ENCODE data around the gene HSP90AB1.
"Not testable (repeated sequence)": the region's sequence is repeated elsewhere in the genome, so short reads cannot be mapped to it uniquely, and the experiment has no call there.

Gene HSP90AB1

DNA sequence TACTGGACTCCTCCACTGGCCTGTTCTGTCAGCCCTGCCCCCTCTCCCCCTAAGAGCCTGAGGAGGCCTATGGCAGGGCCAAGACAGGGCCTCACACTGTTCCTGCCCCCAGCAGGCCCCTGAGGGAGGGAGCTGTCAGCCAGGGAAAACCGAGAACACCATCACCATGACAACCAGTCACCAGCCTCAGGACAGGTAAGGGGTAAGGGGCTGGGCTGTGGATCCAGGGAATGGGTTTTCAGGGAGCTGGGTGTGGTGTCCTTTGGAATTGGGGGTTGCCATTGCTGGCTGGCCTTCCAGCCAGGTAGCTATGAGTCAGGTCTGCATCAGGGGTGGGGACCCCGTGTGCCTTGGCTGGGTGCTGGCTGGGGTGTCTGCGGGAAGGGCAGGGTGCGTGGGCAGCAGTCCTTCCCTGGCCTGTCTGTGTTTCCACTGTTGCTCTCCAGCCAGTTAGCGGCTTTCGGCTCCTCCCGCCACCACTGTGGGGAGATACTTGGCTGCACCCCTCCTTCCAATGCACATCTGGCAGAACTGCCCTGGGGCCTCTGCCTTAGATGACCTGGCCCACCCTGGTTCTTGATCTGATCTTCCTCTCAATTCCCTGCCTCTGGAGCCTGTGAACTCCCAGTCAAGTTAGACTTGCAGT, 19.6 kb upstream of the HSP90AB1 start:
- no peak overlapping the region for H3K4me3 ChIP-seq (ENCODE audit: low read length)
- DNase-seq (ENCODE audit: low read depth) = no peak
- TF ChIP-seq, protein P1, sequence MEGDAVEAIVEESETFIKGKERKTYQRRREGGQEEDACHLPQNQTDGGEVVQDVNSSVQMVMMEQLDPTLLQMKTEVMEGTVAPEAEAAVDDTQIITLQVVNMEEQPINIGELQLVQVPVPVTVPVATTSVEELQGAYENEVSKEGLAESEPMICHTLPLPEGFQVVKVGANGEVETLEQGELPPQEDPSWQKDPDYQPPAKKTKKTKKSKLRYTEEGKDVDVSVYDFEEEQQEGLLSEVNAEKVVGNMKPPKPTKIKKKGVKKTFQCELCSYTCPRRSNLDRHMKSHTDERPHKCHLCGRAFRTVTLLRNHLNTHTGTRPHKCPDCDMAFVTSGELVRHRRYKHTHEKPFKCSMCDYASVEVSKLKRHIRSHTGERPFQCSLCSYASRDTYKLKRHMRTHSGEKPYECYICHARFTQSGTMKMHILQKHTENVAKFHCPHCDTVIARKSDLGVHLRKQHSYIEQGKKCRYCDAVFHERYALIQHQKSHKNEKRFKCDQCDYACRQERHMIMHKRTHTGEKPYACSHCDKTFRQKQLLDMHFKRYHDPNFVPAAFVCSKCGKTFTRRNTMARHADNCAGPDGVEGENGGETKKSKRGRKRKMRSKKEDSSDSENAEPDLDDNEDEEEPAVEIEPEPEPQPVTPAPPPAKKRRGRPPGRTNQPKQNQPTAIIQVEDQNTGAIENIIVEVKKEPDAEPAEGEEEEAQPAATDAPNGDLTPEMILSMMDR (conservative IDR thresholded peaks at IDR 0.05; ENCODE audit: low read length) = no peak

DNA sequence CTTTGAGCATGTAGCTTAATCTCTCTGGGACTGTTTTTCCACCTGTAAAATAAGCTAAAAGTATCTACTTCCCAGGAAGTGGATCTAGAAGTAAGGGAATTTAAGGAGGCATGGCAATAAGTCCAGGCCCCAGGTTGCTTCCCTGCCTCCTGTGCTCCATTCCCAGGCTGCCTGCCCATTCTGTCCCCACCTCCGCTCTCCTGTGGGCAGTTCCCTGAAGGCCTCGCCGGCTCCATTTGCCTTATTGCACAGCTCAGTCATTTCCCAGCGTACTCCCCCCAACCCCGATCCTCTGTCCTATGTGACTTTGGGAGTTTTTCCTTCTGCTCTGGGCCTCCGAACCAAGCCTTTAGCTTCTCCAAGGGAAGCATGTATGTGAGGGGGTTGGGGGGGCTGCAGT, 18.9 kb upstream of the HSP90AB1 start:
- TF ChIP-seq, protein P1 (conservative IDR thresholded peaks at IDR 0.05; ENCODE audit: low read length) = no peak
- no peak overlapping the region for H3K4me3 ChIP-seq (ENCODE audit: low read length)
- DNase-seq (ENCODE audit: low read depth) = no peak

DNA sequence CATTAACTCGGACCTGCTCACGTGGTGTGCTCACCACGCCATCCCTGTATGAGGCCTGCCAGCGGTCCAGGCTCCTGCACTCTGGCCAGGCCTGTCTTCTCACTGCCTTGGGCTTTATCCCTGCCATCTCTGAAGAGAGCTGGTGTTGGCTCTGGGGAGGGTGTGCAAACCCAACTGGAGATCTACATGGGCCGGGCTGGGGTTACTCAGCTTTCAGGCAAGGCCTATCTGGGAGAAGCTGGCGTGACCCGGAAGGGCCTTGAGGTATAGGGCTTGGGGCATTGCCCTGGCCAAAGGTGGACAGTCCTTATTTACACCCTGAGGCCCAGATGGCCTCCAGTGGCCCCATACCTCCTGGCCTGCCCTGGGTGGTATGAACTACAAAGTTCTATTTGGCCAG, 18.5 kb upstream of the HSP90AB1 start:
- TF ChIP-seq, protein P1 (conservative IDR thresholded peaks at IDR 0.05; ENCODE audit: low read length) = no peak
- no peak overlapping the region for H3K4me3 ChIP-seq (ENCODE audit: low read length)
- DNase-seq (ENCODE audit: low read depth) = no peak

DNA sequence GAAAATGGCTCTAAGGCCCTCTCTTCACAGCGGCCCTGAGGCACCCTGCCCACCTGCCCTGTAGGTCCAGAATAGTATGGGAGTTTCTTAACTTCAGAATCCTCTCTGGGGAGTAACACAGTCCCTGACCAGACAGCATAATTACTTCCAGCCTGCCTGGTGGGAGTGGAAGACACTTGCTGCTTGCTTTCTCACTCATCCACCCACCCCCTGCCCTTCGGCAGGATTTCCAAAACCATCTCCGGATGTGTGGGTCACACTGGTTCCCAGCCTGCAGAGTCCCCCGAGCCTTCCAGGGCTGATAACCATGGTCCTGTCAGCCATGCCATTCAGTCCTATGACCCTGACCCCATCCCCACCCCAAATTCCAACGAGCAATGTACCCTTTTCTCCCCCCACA, 18.1 kb upstream of the HSP90AB1 start:
- TF ChIP-seq, protein P1 (conservative IDR thresholded peaks at IDR 0.05; ENCODE audit: low read length) = no peak
- peak; percentile 51 for DNase-seq (ENCODE audit: low read depth)
- H3K4me3 ChIP-seq (ENCODE audit: low read length) = no peak overlapping the region

DNA sequence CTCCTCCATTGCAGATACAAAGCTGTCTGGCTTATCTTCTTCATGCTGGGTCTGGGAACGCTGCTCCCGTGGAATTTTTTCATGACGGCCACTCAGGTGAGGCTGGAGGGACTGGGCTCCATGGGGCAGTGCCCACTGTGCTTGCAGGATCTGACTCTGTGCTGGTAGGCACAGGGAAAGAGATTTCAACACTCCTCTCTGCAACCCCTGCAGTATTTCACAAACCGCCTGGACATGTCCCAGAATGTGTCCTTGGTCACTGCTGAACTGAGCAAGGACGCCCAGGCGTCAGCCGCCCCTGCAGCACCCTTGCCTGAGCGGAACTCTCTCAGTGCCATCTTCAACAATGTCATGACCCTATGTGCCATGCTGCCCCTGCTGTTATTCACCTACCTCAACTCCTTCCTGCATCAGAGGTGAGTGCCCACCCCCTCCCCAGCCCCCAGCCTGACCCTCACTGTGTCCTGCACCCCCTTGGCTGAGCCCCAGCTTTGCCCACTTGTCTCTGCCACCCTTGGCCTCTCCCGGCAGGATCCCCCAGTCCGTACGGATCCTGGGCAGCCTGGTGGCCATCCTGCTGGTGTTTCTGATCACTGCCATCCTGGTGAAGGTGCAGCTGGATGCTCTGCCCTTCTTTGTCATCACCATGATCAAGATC, 17.4 kb upstream of the HSP90AB1 start:
- DNase-seq (ENCODE audit: low read depth) = no peak

DNA sequence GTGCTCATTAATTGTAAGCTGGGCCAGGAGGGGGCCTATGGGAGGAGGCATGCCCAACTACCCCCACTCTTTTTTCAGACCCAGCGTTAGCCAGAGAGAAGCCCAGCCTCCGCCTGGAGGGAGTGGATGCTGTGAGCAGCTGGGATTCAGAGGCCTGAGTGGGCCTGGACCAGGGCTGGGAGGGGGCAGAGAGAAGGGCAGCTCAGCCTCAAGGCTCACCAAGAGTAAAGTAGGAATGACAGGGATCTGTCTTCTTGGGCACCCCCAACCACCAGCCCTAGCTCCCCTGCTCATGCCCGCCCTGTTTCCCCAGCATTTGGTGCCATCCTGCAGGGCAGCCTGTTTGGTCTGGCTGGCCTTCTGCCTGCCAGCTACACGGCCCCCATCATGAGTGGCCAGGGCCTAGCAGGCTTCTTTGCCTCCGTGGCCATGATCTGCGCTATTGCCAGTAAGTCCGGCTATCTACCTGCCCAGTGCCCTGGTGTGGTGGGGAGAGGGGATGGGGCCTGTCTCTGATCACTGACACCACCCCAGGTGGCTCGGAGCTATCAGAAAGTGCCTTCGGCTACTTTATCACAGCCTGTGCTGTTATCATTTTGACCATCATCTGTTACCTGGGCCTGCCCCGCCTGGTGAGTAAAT, 16.7 kb upstream of the HSP90AB1 start:
- no peak overlapping the region for H3K4me3 ChIP-seq (ENCODE audit: low read length)
- TF ChIP-seq, protein P1 (conservative IDR thresholded peaks at IDR 0.05; ENCODE audit: low read length) = no peak
- no peak for DNase-seq (ENCODE audit: low read depth)

More for the DNA sequence above, 17.4 kb upstream of the HSP90AB1 start:
- no peak overlapping the region for H3K4me3 ChIP-seq (ENCODE audit: low read length)
- TF ChIP-seq, protein P1 (conservative IDR thresholded peaks at IDR 0.05; ENCODE audit: low read length) = no peak

DNA sequence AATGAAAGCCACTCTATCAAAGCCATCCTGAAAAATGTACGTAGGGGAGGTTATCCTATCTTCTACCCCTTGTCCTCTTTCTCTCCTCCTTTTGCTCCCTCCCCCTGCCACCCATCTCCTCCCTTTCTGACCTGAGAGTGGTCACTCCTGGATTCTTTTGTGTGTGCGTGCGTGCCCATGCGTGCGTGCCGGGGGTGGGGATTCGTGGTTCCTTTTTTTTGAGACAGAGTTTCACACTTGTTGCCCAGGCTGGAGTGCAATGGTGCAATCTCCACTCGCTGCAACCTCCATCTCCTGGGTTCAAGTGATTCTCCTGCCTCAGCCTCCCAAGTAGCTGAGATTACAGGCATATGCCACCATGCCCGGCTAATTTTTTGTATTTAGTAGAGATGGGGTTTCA, 15.5 kb upstream of the HSP90AB1 start:
- H3K4me3 ChIP-seq (ENCODE audit: low read length); DNase-seq (ENCODE audit: low read depth): not testable (repeated sequence)
